Dendritic cell treated with granulocyte-macrophage colony-stimulating factor and Interleukin-4, amounts not matched to agents 40 ng/mL and 50 ng/mL, for 4 days (primary cell): ENCODE data around the gene FLVCR2.
"Not testable (repeated sequence)": the region's sequence is repeated elsewhere in the genome, so short reads cannot be mapped to it uniquely, and the experiment has no call there.

Experiments
- H3K27ac Mint-ChIP-seq: one replicate; pipeline ENCODE4 v1.8.0; 2022; ENCODE audit warnings: mild to moderate bottlenecking, mixed read lengths
- H3K27me3 Mint-ChIP-seq: one replicate; pipeline ENCODE4 v1.8.0; 2022; ENCODE audit warnings: mild to moderate bottlenecking, mixed read lengths
- H3K36me3 Mint-ChIP-seq: one replicate; pipeline ENCODE4 v1.8.0; 2022; ENCODE audit warnings: low read depth, mixed read lengths
- H3K4me1 Mint-ChIP-seq: one replicate; pipeline ENCODE4 v1.8.0; 2022; ENCODE audit warnings: low read depth, mixed read lengths
- H3K4me3 Mint-ChIP-seq: one replicate; pipeline ENCODE4 v1.8.0; 2022; ENCODE audit warnings: mild to moderate bottlenecking, moderate library complexity, mixed read lengths
- H3K9me3 Mint-ChIP-seq: one replicate; pipeline ENCODE4 v1.8.0; 2022; ENCODE audit warnings: mixed read lengths
- intact Hi-C: fragments of 100-400 bp; cut with micrococcal nuclease; formaldehyde crosslinking; loops from one replicate; pipeline ENCODE4 v1.15.0; 2022

Gene FLVCR2

DNA sequence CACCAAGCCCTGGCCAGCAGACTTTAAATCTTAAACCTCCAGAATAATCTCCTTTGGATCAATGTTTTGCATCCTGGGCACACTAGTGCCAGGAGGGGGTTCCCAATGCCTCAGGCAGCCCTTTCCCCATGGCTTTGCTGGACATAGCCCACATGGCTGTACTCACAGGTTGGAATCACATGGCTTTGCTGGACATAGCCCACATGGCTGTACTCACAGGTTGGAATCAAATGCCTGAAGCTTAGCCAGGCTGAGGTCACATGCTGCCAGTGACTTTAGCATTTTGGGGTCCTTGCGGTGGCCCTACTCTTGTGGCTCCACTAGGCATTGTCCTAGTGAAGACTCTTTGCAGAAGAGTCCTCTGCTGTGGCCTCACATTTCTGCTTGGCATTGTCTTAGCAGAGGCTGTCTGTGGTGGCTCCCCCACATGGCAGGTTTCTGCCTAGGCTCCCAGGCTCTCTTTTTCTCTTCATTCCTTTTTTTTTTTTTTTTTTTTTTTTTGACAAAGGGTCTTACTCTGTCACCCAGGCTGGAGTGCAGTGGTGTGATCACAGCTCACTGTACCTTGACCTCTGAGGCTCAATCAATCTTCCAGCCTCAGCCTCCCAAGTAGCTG lies 13.0 kb downstream of the FLVCR2 start:
- H3K27ac Mint-ChIP-seq, result peak overlapping the region; percentile 77
- H3K4me3 Mint-ChIP-seq, result no peak overlapping the region
- H3K36me3 Mint-ChIP-seq, result peaks cover 75% of the 10 kb centered on the region
- H3K4me1 Mint-ChIP-seq, result peaks cover 72% of the 10 kb centered on the region
- H3K27me3 Mint-ChIP-seq, result no peaks in the 10 kb centered on the region
- intact Hi-C loops, result no loop called here
- peaks cover 8% of the 10 kb centered on the region for H3K9me3 Mint-ChIP-seq

DNA sequence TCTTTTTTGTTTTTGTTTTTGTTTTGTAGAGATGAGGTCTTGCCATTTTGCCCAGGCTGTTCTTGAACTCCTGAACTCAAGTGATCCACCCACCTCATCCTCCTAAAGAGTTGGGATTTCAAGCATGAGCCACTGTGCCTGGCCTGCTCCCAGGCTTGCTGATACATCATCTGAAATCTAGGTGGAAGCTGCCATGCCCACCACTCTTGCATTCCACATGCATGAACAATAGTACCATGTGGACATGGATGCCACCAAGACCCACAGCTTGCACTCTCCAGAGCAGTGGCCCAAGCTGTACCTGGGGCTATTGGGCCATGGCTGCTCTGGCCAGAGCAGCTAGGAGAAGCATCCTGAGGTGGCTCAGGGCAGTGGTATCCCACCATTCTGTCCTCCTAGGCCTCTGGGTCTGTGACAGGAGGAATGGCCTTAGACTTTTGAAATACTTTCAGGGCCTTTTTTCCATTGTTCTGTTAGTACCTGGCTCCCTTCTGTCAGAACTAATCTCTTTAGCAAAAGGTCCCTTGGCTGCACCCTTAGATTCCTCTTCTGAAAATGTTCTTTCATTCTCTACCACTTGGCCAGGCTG lies 13.7 kb downstream of the FLVCR2 start:
- intact Hi-C loops, result no loop called here
- Mint-ChIP-seq H3K9me3 (peaks cover 8% of the 10 kb centered on the region), H3K27me3 (no peaks in the 10 kb centered on the region), H3K4me3 (no peak overlapping the region), H3K36me3 (peaks cover 71% of the 10 kb centered on the region), H3K4me1 (peaks cover 77% of the 10 kb centered on the region), H3K27ac (peak overlapping the region; percentile 77)

DNA sequence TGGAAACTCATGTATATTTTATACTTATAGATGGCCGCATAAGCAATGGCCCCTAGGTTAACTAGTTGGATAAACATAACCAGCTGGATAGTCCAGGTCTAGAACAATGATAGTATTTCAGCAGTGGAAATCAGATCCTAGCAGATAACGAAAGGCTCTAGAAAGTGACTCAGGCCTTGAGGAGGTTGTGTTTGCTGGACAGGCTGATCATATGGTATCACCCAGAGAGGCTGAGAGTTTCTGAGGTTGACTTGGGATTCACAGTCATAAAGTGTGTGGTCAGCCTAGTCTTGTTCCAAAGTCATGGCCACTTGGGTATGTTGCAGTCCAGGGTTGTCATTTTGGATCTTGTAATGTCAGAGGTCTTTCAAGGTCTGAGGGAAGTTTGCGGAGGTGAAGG lies 16.8 kb downstream of the FLVCR2 start:
- Mint-ChIP-seq H3K27me3 (no peaks in the 10 kb centered on the region), H3K36me3 (peaks cover 68% of the 10 kb centered on the region), H3K27ac (peak overlapping the region; percentile 85), H3K9me3 (peaks cover 19% of the 10 kb centered on the region), H3K4me3 (no peak overlapping the region), H3K4me1 (peaks cover 89% of the 10 kb centered on the region)
- intact Hi-C loops, result no loop called here

DNA sequence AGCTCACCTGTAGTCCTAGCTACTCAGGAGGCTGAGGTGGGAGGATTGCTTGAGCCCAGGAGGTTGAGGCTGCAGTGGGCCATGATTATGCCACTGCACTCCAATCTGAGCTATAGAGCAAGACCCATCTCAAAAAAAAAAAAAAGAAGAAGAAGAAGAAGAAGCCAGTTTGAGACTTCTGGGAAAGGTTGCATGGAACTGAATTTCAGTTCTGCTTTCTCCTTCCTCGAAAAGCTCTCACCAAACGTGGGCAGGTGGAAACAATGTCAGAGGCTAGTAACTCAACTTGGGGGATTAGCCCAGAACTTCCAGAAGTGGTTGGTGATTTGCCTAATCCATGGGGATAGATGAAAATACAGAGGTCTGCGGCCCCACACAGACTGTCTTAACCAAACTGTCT lies 18.7 kb downstream of the FLVCR2 start:
- no peak overlapping the region for H3K4me3 Mint-ChIP-seq
- peaks cover 13% of the 10 kb centered on the region for H3K9me3 Mint-ChIP-seq
- peak overlapping the region; percentile 88 for H3K27ac Mint-ChIP-seq
- intact Hi-C loops, result no loop called here
- peaks cover 84% of the 10 kb centered on the region for H3K4me1 Mint-ChIP-seq
- peaks cover 48% of the 10 kb centered on the region for H3K36me3 Mint-ChIP-seq
- H3K27me3 Mint-ChIP-seq, result no peaks in the 10 kb centered on the region

DNA sequence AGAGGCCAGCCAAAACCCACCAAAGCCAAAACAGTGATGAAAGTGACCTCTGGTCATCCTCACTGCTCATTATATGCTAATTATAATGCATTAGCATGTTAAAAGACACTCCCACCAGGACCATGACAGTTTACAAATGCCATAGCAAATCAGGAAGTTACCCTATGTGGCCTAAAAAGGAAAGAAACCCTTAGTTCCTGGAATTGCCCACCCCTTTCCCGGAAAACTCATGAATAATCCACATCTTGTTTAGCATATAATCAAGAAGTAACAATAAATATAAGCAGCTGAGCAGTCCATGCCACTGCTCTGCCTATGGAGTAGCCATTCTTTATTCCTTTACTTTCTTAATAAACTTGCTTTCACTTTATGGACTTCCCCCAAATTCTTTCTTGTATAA lies 21.7 kb downstream of the FLVCR2 start:
- H3K4me1 Mint-ChIP-seq, result peaks cover 89% of the 10 kb centered on the region
- peak overlapping the region; percentile 88 for H3K27ac Mint-ChIP-seq
- peaks cover 13% of the 10 kb centered on the region for H3K9me3 Mint-ChIP-seq
- intact Hi-C loops, result loop anchor here (2.0 kb wide), 1 partner anchor 15 kb away; no protein-coding TSS in a partner anchor
- H3K27me3 Mint-ChIP-seq, H3K4me3 Mint-ChIP-seq: not testable (repeated sequence)
- peaks cover 34% of the 10 kb centered on the region for H3K36me3 Mint-ChIP-seq

GRCh38 chr14:75601061-75601460 lies 22.6 kb downstream of the FLVCR2 start:
- peaks cover 13% of the 10 kb centered on the region for H3K9me3 Mint-ChIP-seq
- peaks cover 36% of the 10 kb centered on the region for H3K36me3 Mint-ChIP-seq
- peaks cover 89% of the 10 kb centered on the region for H3K4me1 Mint-ChIP-seq
- H3K27me3 Mint-ChIP-seq, H3K4me3 Mint-ChIP-seq: not testable (repeated sequence)
- intact Hi-C loops, result loop anchor here (2.0 kb wide), 1 partner anchor 14 kb away; no protein-coding TSS in a partner anchor
- H3K27ac Mint-ChIP-seq, result peak overlapping the region; percentile 88

DNA sequence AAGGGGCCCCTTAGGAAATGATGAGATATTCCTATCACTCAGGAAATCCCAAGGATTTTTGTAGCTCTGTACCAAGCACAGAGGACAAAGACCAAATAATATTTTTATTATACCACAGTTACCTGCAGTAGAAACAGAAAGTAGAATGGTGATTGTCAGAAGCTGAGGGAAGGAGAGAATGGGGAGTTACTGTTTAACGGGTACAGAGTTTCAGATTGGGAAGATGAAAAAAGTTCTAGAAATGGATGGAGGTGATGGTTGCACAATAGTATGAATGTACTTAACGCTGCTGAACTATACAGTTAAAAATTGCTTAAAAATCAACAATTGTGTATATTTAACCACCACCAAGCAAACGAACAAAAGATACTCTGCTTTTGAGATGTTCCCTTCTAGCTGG lies 24.1 kb downstream of the FLVCR2 start:
- Mint-ChIP-seq H3K27me3 (no peaks in the 10 kb centered on the region), H3K4me1 (peaks cover 85% of the 10 kb centered on the region), H3K27ac (peak overlapping the region; percentile 94), H3K9me3 (peaks cover 17% of the 10 kb centered on the region), H3K36me3 (peaks cover 47% of the 10 kb centered on the region), H3K4me3 (no peak overlapping the region)
- intact Hi-C loops, result no loop called here

DNA sequence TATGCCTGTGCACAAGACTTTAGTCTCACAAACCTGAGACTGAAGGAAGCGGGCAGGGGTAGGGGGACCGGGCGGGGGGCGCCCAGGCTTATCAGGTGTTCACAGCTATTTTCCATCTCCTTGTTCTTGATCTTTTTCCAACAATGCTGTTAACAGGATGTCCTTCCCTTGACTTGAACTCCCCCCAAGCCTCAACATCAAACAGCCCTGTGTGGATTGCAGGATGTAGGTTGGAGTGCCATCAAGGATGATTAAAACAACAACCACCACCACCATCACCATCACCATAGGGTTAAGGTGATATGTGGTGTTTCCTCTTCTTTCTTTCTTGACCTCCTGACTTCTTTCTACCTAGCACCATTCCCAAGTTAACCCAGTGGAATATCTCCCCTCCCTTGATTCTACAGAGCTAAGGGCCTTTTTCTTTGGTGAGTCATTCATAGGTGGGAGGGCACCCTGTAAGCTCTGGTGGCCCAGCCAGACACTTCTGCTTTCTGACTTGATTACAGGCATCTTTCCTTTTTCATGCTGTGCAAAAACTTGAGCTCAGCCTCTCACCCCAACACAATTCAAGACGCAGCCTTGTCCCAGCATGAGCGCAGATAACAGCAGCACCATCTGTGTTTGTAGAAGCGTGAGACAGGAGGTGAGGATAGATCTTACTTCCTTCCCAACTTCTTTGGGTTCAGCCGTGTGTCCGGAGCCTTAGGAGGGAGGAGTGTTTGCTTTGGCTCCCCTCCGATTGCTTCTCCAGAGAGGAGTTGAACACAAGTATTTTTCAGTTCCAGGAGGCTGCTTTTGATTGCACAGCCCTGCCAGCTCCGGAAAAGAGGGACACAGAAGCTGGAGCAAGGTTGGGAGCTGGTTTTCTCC lies 26.8 kb downstream of the FLVCR2 start:
- peaks cover 8% of the 10 kb centered on the region for H3K9me3 Mint-ChIP-seq
- H3K36me3 Mint-ChIP-seq, result peaks cover 50% of the 10 kb centered on the region
- peak overlapping the region; percentile 78 for H3K4me3 Mint-ChIP-seq
- intact Hi-C loops, result no loop called here
- peak overlapping the region; percentile 94 for H3K27ac Mint-ChIP-seq
- peaks cover 85% of the 10 kb centered on the region for H3K4me1 Mint-ChIP-seq
- no peaks in the 10 kb centered on the region for H3K27me3 Mint-ChIP-seq

GRCh38 chr14:75605916-75606315 lies 27.5 kb downstream of the FLVCR2 start:
- peaks cover 7% of the 10 kb centered on the region for H3K9me3 Mint-ChIP-seq
- intact Hi-C loops, result no loop called here
- no peaks in the 10 kb centered on the region for H3K27me3 Mint-ChIP-seq
- H3K36me3 Mint-ChIP-seq, result peaks cover 54% of the 10 kb centered on the region
- peak overlapping the region; percentile 78 for H3K4me3 Mint-ChIP-seq
- peak overlapping the region; percentile 94 for H3K27ac Mint-ChIP-seq
- peaks cover 85% of the 10 kb centered on the region for H3K4me1 Mint-ChIP-seq

- Mint-ChIP-seq H3K9me3 (peaks cover 7% of the 10 kb centered on the region), H3K4me1 (peaks cover 92% of the 10 kb centered on the region), H3K27me3 (no peaks in the 10 kb centered on the region), H3K36me3 (peaks cover 64% of the 10 kb centered on the region), H3K4me3 (peak overlapping the region; percentile 78), H3K27ac (peak overlapping the region; percentile 94)
- intact Hi-C loops, result no loop called here
Measured at GRCh38 chr14:75607044-75607443, 28.6 kb downstream of the FLVCR2 start.

GRCh38 chr14:75607842-75608640 lies 29.6 kb downstream of the FLVCR2 start:
- peaks cover 10% of the 10 kb centered on the region for H3K9me3 Mint-ChIP-seq
- H3K4me1 Mint-ChIP-seq, result peaks cover 92% of the 10 kb centered on the region
- H3K27me3 Mint-ChIP-seq, result no peaks in the 10 kb centered on the region
- peak overlapping the region; percentile 94 for H3K27ac Mint-ChIP-seq
- peaks cover 74% of the 10 kb centered on the region for H3K36me3 Mint-ChIP-seq
- peak overlapping the region; percentile 49 for H3K4me3 Mint-ChIP-seq
- intact Hi-C loops, result no loop called here

DNA sequence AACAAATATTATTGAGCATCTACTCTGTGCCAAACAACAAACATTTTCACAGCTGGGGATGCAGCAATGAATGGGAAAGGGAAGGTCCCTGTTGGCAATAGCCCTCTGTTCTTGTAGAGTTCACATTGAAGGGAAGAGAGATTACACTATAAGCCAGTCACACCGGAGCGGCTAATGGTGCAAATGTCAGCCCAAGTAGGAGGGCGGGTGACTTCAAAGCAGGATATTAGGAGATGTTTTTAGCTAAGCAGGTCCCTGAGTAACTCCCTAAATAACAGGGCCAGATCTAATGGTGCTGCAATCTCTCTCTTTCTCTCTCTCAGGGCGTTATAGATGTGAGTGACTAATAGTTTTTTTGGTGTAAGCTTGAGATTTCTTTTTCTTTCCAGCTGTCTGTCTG lies 30.7 kb downstream of the FLVCR2 start:
- H3K4me3 Mint-ChIP-seq, result peak overlapping the region; percentile 4
- H3K27me3 Mint-ChIP-seq, result no peaks in the 10 kb centered on the region
- intact Hi-C loops, result no loop called here
- H3K9me3 Mint-ChIP-seq, result peaks cover 17% of the 10 kb centered on the region
- H3K27ac Mint-ChIP-seq, result peak overlapping the region; percentile 94
- peaks cover 91% of the 10 kb centered on the region for H3K4me1 Mint-ChIP-seq
- peaks cover 78% of the 10 kb centered on the region for H3K36me3 Mint-ChIP-seq

DNA sequence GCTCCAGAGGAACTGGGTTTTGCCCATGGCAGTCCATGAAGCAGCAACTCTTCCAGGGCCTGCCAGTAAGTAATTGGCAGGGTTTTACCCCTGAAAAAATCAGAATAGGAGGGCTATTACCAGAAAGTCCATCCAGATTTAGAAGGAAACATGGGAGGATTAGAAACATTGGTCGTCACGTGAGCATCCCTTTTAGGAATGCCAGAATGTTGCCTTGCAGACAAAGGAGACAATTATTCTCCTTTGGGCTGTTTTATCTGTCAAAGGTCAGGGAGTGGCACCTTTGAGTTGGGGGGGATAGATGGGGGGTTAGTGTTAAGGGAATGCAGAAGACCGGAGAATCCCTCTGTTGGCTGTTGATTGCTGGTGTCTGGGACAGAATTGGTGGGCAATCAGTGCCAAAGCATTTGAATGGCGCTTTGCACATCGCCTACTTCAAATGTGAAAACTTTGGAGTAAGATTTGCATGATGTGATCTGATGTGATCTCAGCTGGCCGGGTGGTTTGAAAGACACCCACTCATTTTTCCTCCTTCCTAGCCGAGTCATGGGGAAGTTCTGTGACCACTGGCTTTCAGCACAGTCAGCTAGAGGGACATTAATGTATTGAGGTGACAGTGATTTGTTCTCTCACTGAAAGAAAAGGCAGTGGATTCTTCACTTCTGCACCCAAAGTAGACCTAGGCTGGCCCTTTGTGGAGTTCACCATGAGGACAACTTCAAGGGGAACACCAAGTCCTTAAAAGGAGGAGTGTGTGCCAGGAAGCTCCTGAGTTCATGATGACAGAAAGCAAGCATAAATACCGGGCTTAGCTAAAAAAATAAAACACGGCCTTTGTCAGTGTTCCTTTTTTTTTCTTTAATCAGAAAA lies 31.4 kb downstream of the FLVCR2 start:
- H3K27ac Mint-ChIP-seq, result peak overlapping the region; percentile 94
- H3K27me3 Mint-ChIP-seq, result no peaks in the 10 kb centered on the region
- H3K4me1 Mint-ChIP-seq, result peaks cover 91% of the 10 kb centered on the region
- peak overlapping the region; percentile 50 for H3K4me3 Mint-ChIP-seq
- peaks cover 85% of the 10 kb centered on the region for H3K36me3 Mint-ChIP-seq
- H3K9me3 Mint-ChIP-seq, result peaks cover 24% of the 10 kb centered on the region
- intact Hi-C loops, result no loop called here
